IMR-90 (cell line): Measurements from ENCODE around the gene TEX13A. TPM values are rescaled to one million over a fixed set of nuclear protein-coding genes. Genes with fewer than 3 reads are reported as not detected.
A peak's percentile ranks its signal among the peaks of the same experiment; 100 is the strongest.

Experiments used
- ATAC-seq: fragments of 200-7000 bp; cut with Tn5 transposase; 2 replicates; pipeline ENCODE4 v1.9.1; 2020; ENCODE audit warnings: low read depth, mild to moderate bottlenecking, moderate library complexity
- BruUV-seq: library from RNA; stranded (reverse); fragments of 400-500 nt; replicated peaks from 2 replicates; lab custom pipeline; 2021; lab: Mats Ljungman, UMichigan
- CTCF ChIA-PET: fragments of 300-600 bp; formaldehyde crosslinking; extraction: SDS; loops from one replicate; lab custom pipeline; 2021; ENCODE audit warnings: antibody characterized with exemption; lab: Yijun Ruan, JAX
- POLR2A ChIA-PET: fragments of 300-600 bp; sonication (Branson Sonifier 250); formaldehyde crosslinking; loops from one replicate; lab custom pipeline; 2022; ENCODE audit warnings: antibody characterized with exemption; ENCODE audit not compliant: unreplicated experiment; lab: Charles Lee
- DNase-seq: peaks from one replicate; pipeline ENCODE4 v3.0.0; 2013
- H2AFZ ChIP-seq: replicated peaks from 2 replicates; pipeline ENCODE3; 2013; ENCODE audit warnings: low read length, mild to moderate bottlenecking; ENCODE audit not compliant: poor library complexity
- H2AK5ac ChIP-seq: 2 replicates; pipeline ENCODE4 v1.6.1; 2013; ENCODE audit warnings: low read depth, low read length, inconsistent platforms
- H2AK9ac ChIP-seq: replicated peaks from 2 replicates; pipeline ENCODE3; 2013; ENCODE audit warnings: mild to moderate bottlenecking, low read depth, low read length, moderate library complexity; ENCODE audit not compliant: poor library complexity
- H2BK120ac ChIP-seq: 2 replicates; pipeline ENCODE4 v1.6.1; 2013; ENCODE audit warnings: low read depth, low read length, inconsistent platforms
- H2BK15ac ChIP-seq: 3 replicates; pipeline ENCODE4 v1.6.1; 2013; ENCODE audit warnings: low read depth, low read length, inconsistent platforms
- H2BK20ac ChIP-seq: 2 replicates; pipeline ENCODE4 v1.6.1; 2013; ENCODE audit warnings: low read depth, mild to moderate bottlenecking, inconsistent platforms, low read length, moderate library complexity
- H2BK5ac ChIP-seq: 2 replicates; pipeline ENCODE4 v1.6.1; 2013; ENCODE audit warnings: mild to moderate bottlenecking, low read depth, low read length, inconsistent platforms; ENCODE audit not compliant: poor library complexity, severe bottlenecking
- H3K14ac ChIP-seq: replicated peaks from 2 replicates; pipeline ENCODE4 v1.6.1; 2013; ENCODE audit warnings: low read depth, low read length, inconsistent platforms
- H3K18ac ChIP-seq: 2 replicates; pipeline ENCODE4 v1.6.1; 2013; ENCODE audit warnings: low read depth, low read length, control low read depth
- H3K23ac ChIP-seq: 2 replicates; pipeline ENCODE4 v1.6.1; 2013; ENCODE audit warnings: low read depth, low read length, inconsistent platforms
- H3K27ac ChIP-seq: 2 replicates; pipeline ENCODE4 v1.5.1; 2013; ENCODE audit warnings: mild to moderate bottlenecking, control low read depth, low read length; ENCODE audit not compliant: insufficient read depth
- H3K27me3 ChIP-seq: 2 replicates; pipeline ENCODE4 v1.6.1; 2013; ENCODE audit warnings: low read length; ENCODE audit not compliant: control insufficient read depth, insufficient read depth
- H3K36me3 ChIP-seq: 2 replicates; pipeline ENCODE4 v1.6.1; 2013; ENCODE audit warnings: low read length, mixed read lengths; ENCODE audit not compliant: control insufficient read depth, insufficient read depth
- H3K4ac ChIP-seq: 2 replicates; pipeline ENCODE4 v1.6.1; 2013; ENCODE audit warnings: low read depth, low read length, inconsistent platforms
- H3K4me1 ChIP-seq: 2 replicates; pipeline ENCODE4 v1.6.1; 2013; ENCODE audit warnings: low read length, mixed read lengths; ENCODE audit not compliant: control insufficient read depth, insufficient read depth
- H3K4me2 ChIP-seq: 2 replicates; pipeline ENCODE4 v1.6.1; 2013; ENCODE audit warnings: low read depth, mild to moderate bottlenecking, control low read depth, low read length, moderate library complexity
- H3K4me3 ChIP-seq: 2 replicates; pipeline ENCODE4 v1.5.1; 2013; ENCODE audit warnings: low read depth, mild to moderate bottlenecking, control low read depth, low read length, moderate library complexity; ENCODE audit not compliant: insufficient read depth
- H3K56ac ChIP-seq: 2 replicates; pipeline ENCODE4 v1.6.1; 2013; ENCODE audit warnings: low read length, inconsistent platforms; ENCODE audit not compliant: insufficient read depth; ENCODE audit errors: extremely low read depth
- H3K79me1 ChIP-seq, 2 experiments: 2 replicates each; pipeline ENCODE4 v1.6.1; 2013; ENCODE audit warnings: low read length in 2 of 2, inconsistent platforms in 1 of 2, low read depth in 1 of 2
- H3K9ac ChIP-seq: 2 replicates; pipeline ENCODE4 v1.6.1; 2013; ENCODE audit warnings: low read depth, low read length, control low read depth
- H3K9me1 ChIP-seq: 2 replicates; pipeline ENCODE4 v1.6.1; 2013; ENCODE audit warnings: low read length, inconsistent platforms; ENCODE audit not compliant: insufficient read depth
- H3K9me3 ChIP-seq: 2 replicates; pipeline ENCODE4 v1.6.1; 2013; ENCODE audit warnings: low read length; ENCODE audit not compliant: control insufficient read depth, insufficient read depth
- H4K20me1 ChIP-seq: 2 replicates; pipeline ENCODE4 v1.6.1; 2013; ENCODE audit warnings: low read length, inconsistent platforms; ENCODE audit not compliant: insufficient read depth
- H4K5ac ChIP-seq: 2 replicates; pipeline ENCODE4 v1.6.1; 2013; ENCODE audit warnings: mild to moderate bottlenecking, low read depth, low read length, control low read depth
- H4K8ac ChIP-seq, 2 experiments: 2 replicates each; pipeline ENCODE4 v1.6.1; 2013; ENCODE audit warnings: low read depth in 2 of 2, low read length in 2 of 2, control low read depth in 1 of 2, inconsistent platforms in 1 of 2
- H4K91ac ChIP-seq: 2 replicates; pipeline ENCODE4 v1.6.1; 2013; ENCODE audit warnings: low read depth, low read length, inconsistent platforms; ENCODE audit not compliant: insufficient read depth
- BHLHE40 ChIP-seq: fragments of 150-350 bp; IDR thresholded peaks from 2 replicates; pipeline ENCODE4 v1.6.1; 2016; ENCODE audit warnings: mild to moderate bottlenecking, low read depth, low read length
- CEBPB ChIP-seq: IDR thresholded peaks from 2 replicates; pipeline ENCODE4 v1.6.1; 2012; ENCODE audit warnings: low read depth, low read length, improper control_type of control experiment
- CHD1 ChIP-seq: IDR thresholded peaks from 2 replicates; pipeline ENCODE4 v1.6.1; 2012; ENCODE audit warnings: low read depth, low read length, improper control_type of control experiment
- CTCF ChIP-seq: conservative IDR thresholded peaks from 2 replicates; pipeline ENCODE4 v1.5.1; 2012; ENCODE audit warnings: mild to moderate bottlenecking, low read depth, low read length, improper control_type of control experiment
- FOS ChIP-seq: fragments of 150-350 bp; IDR thresholded peaks from 2 replicates; pipeline ENCODE4 v1.6.1; 2016; ENCODE audit warnings: low read depth, low read length
- MAFK ChIP-seq: IDR thresholded peaks from 2 replicates; pipeline ENCODE4 v1.6.1; 2012; ENCODE audit warnings: low read depth, low read length, improper control_type of control experiment
- MAZ ChIP-seq: IDR thresholded peaks from 2 replicates; pipeline ENCODE4 v1.6.1; 2012; ENCODE audit warnings: low read depth, mild to moderate bottlenecking, low read length, improper control_type of control experiment, moderate library complexity, borderline replicate concordance
- MXI1 ChIP-seq: IDR thresholded peaks from 2 replicates; pipeline ENCODE4 v1.6.1; 2012; ENCODE audit warnings: low read depth, mild to moderate bottlenecking, low read length, moderate library complexity, borderline replicate concordance
- NFE2L2 ChIP-seq: fragments of 150-350 bp; IDR thresholded peaks from 2 replicates; pipeline ENCODE4 v1.6.1; 2016; ENCODE audit warnings: low read depth, mild to moderate bottlenecking, low read length
- POLR2A ChIP-seq: IDR thresholded peaks from 2 replicates; pipeline ENCODE4 v1.6.1; 2012; ENCODE audit warnings: mild to moderate bottlenecking, low read depth, low read length
- RAD21 ChIP-seq: IDR thresholded peaks from 2 replicates; pipeline ENCODE4 v1.6.1; 2012; ENCODE audit warnings: low read length, improper control_type of control experiment
- RCOR1 ChIP-seq: IDR thresholded peaks from 2 replicates; pipeline ENCODE4 v1.6.1; 2012; ENCODE audit warnings: mild to moderate bottlenecking, low read length, improper control_type of control experiment; ENCODE audit not compliant: insufficient replicate concordance
- RFX5 ChIP-seq: IDR thresholded peaks from 2 replicates; pipeline ENCODE4 v1.8.0; 2012; ENCODE audit warnings: low read depth, mild to moderate bottlenecking, low read length, moderate library complexity
- SMC3 ChIP-seq: fragments of 150-350 bp; IDR thresholded peaks from 2 replicates; pipeline ENCODE4 v1.6.1; 2016; ENCODE audit warnings: low read depth, mild to moderate bottlenecking, antibody characterized with exemption, low read length, moderate library complexity
- WGBS, 2 experiments: methylation state at CpG; one replicate each; pipeline versions ENCODE4 v1.1.5 to v1.1.7; 2013; ENCODE audit warnings: missing lambda C conversion rate in 2 of 2; ENCODE audit not compliant: insufficient read length in 1 of 2; ENCODE audit errors: extremely low coverage in 2 of 2; 5-methylcytosine and 5-hydroxymethylcytosine counted together
- dilution Hi-C: fragments of 300-500 bp; cut with HindIII; formaldehyde crosslinking; loops from one replicate; pipeline ENCODE4 v1.14.3; 2018; ENCODE audit warnings: low sequenced_read_pairs; ENCODE audit not compliant: unreplicated experiment
- in situ Hi-C: fragments of 300-500 bp; cut with MboI; formaldehyde crosslinking; loops from 3 replicates; pipeline ENCODE4 v1.14.3; 2019; ENCODE audit warnings: low sequenced_read_pairs, inconsistent platforms, mixed read lengths
- intact Hi-C: fragments of 100-400 bp; cut with micrococcal nuclease; formaldehyde crosslinking; loops from 2 replicates; pipeline ENCODE4 v1.10.0; 2022
- polyA plus RNA-seq, 3 experiments: library from polyadenylated mRNA; depleted of rRNA; stranded (reverse); fragments of >200 nt; gene quantifications; 2 replicates each; pipeline ENCODE4 v1.2.3, GENCODE V29; 2012; ENCODE audit warnings: low replicate concordance in 1 of 3
- total RNA-seq: library from RNA; depleted of rRNA; stranded (reverse); fragments of >200 nt; gene quantifications from 2 replicates; pipeline ENCODE4 v1.2.3, GENCODE V29; 2012
- TF ChIP-seq, protein P1 (sequence below): fragments of 150-350 bp; IDR thresholded peaks from 2 replicates; pipeline ENCODE4 v1.6.1; 2016; ENCODE audit warnings: low read depth, mild to moderate bottlenecking, low read length, moderate library complexity, borderline replicate concordance
- TF ChIP-seq, protein P2 (sequence below): fragments of 150-350 bp; IDR thresholded peaks from 2 replicates; pipeline ENCODE4 v1.6.1; 2017; ENCODE audit warnings: mild to moderate bottlenecking, antibody characterized with exemption, low read length, low read depth

The TEX13A gene
- total and polyA plus RNA-seq, 2 of the 4 experiments (the other 2 are of a cell fraction) = not detected

DNA sequence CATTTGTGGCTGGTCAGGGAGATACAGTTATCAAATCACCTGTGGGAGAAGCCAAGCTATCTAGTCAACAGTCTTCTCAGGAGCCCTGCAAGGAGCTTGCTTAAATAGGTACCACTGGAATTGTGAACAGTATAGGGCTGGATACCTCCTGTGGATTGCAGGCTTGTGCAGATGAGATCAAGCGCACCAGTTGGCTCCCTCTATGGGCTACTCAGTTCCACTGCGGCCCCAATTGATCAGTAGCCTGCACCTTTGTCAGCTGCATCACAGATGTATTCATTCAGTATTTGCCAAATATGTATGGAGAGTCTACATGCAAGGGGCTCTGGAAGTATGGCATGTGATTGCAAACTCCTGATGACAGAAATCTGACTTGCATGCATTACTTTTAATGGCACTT lies 28.6 kb downstream of the TEX13A start:
- Histone ChIP-seq H3K4me3 (no peak overlapping the region), H3K4me2 (no peak overlapping the region), H4K5ac (no peak overlapping the region), H4K20me1 (no peaks in the 10 kb centered on the region; the same call in 1 of the 2 replicates), H2BK20ac (no peak overlapping the region), H3K23ac (no peak overlapping the region), H3K56ac (no peak overlapping the region), H3K27me3 (peaks cover 3% of the 10 kb centered on the region), H3K9me1 (no peaks in the 10 kb centered on the region), H2BK5ac (no peak overlapping the region), H3K18ac (no peak overlapping the region), H4K91ac (no peak overlapping the region), H2AFZ (no peak overlapping the region), H2BK120ac (no peak overlapping the region), H3K4me1 (no peaks in the 10 kb centered on the region), H3K36me3 (no peaks in the 10 kb centered on the region), H3K79me1 (no peaks in the 10 kb centered on the region), H2BK15ac (no peak overlapping the region), H2AK9ac (no peak overlapping the region), H2AK5ac (no peak overlapping the region), H3K27ac (no peak overlapping the region), H3K9ac (no peak overlapping the region), H3K9me3 (no peaks in the 10 kb centered on the region), H3K14ac (no peak overlapping the region), H3K4ac (no peak overlapping the region), H4K8ac (no peak overlapping the region)
- ATAC-seq (peak; percentile 68), DNase-seq (no peak)
- dilution Hi-C loops = no loop called here
- 0% methylated on average over 1 of the region's 2 CpGs; no CpG with 5 or more reads in 1 of the 2 experiments for WGBS, 2 experiments
- no TSS peak for BruUV-seq
- ChIA-PET CTCF (no interaction called here), POLR2A (no interaction called here)
- intact Hi-C loops = loop anchor here (10.0 kb wide), 1 partner anchor 997 kb away; no protein-coding TSS in a partner anchor
- TF ChIP-seq MAZ (no peak), CHD1 (no peak), MXI1 (no peak), RAD21 (no peak), RFX5 (no peak), NFE2L2 (no peak), POLR2A (no peak), MAFK (no peak), BHLHE40 (no peak), FOS (no peak), CEBPB (no peak), RCOR1 (no peak), SMC3 (no peak), CTCF (no peak; the same call in 1 of the 2 replicates)
- TF ChIP-seq, protein P1, sequence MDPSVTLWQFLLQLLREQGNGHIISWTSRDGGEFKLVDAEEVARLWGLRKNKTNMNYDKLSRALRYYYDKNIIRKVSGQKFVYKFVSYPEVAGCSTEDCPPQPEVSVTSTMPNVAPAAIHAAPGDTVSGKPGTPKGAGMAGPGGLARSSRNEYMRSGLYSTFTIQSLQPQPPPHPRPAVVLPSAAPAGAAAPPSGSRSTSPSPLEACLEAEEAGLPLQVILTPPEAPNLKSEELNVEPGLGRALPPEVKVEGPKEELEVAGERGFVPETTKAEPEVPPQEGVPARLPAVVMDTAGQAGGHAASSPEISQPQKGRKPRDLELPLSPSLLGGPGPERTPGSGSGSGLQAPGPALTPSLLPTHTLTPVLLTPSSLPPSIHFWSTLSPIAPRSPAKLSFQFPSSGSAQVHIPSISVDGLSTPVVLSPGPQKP = no peak
- TF ChIP-seq, protein P2, sequence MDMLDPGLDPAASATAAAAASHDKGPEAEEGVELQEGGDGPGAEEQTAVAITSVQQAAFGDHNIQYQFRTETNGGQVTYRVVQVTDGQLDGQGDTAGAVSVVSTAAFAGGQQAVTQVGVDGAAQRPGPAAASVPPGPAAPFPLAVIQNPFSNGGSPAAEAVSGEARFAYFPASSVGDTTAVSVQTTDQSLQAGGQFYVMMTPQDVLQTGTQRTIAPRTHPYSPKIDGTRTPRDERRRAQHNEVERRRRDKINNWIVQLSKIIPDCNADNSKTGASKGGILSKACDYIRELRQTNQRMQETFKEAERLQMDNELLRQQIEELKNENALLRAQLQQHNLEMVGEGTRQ = no peak
- in situ Hi-C loops = no loop called here
